HG03095 (cell line): ENCODE results near the gene CDY1B.
"Not testable (repeated sequence)": the region's sequence is repeated elsewhere in the genome, so short reads cannot be mapped to it uniquely, and the experiment has no call there.

Experiments
- ATAC-seq: cut with Tn5 transposase; IDR thresholded peaks from one replicate; pipeline ENCODE4 v1.9.1; 2021; ENCODE audit warnings: moderate library complexity; ENCODE audit not compliant: unreplicated experiment

Gene CDY1B

GRCh38 chrY:24047919-24048318, at the start of gene CDY1B:
CDY1B (minus strand) TSS chrY:24048019; CDS start chrY:24047688, 331 bp downstream.
- ATAC-seq: not testable (repeated sequence)

DNA sequence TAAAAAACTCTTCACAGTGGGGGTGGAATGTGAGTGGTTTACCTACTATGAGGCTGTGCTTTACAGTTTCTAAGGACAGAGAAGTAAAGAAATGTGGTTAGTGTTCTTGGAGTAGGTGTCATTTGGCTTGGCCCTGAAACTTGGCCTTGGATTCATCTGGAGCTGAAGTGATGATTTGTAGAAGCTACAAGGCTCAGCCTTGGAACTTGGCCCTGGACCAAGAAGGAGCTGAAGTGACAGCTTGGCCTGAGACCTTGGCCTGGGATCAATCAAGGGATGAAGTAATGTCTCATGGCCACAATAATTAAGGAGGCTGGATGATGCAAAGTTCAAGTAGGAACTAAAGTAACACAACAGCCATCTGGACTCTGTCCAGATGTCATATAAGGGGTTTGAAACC, 1.7 kb upstream of the CDY1B start:
- not testable (repeated sequence) for ATAC-seq

DNA sequence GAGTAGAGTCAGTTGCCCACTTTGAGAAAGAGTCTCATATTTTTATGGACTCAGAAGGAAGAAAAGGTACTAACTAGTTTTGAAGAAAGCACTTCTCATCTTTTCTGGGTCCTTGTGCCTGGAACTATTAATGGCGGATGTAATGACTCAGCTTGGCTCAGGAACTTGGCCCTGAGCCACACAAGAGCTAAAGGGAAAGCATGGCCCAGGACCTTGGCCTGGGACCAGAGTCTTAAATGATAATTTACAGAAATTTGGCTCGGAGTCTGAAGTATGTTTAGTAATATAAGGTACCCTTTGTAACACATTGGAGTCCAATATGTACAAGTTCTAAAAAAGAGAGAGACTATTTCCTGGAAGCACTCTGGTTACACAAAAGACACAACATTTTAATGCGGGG, 4.6 kb downstream of the CDY1B start:
- not testable (repeated sequence) for ATAC-seq

DNA sequence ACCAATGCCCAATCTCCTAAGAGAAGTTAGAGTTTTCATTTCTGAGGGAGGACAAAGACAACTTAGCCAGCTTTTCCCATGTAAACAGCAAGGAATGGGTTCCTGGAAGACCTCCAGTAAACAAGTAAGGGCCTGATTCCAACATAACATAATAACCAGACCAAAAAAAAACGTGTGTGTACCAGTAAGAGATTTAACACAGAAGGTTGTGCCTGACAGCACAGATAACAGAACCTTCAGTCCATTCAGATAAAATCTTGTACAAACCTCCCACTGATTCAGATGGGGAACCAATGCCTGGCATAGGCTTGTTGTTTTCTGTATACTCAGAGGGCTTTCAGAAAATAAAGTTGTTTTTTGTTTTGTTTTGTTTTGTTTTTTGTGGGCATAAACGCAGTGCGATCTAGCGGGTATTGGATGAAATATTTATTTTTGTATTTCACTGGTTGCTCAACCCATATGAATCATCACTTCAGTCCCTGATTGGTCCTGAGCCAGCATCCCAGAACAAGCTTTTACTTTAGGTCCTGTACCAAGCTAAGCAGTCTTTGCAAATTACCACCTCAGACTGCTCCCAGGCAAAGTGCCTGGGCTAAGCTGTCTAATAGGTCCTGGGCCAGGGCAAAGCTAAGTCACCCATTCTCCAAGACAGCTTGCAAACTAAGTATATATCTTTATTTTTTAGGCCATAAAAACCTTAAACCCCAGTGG, 8.7 kb downstream of the CDY1B start:
- not testable (repeated sequence) for ATAC-seq

DNA sequence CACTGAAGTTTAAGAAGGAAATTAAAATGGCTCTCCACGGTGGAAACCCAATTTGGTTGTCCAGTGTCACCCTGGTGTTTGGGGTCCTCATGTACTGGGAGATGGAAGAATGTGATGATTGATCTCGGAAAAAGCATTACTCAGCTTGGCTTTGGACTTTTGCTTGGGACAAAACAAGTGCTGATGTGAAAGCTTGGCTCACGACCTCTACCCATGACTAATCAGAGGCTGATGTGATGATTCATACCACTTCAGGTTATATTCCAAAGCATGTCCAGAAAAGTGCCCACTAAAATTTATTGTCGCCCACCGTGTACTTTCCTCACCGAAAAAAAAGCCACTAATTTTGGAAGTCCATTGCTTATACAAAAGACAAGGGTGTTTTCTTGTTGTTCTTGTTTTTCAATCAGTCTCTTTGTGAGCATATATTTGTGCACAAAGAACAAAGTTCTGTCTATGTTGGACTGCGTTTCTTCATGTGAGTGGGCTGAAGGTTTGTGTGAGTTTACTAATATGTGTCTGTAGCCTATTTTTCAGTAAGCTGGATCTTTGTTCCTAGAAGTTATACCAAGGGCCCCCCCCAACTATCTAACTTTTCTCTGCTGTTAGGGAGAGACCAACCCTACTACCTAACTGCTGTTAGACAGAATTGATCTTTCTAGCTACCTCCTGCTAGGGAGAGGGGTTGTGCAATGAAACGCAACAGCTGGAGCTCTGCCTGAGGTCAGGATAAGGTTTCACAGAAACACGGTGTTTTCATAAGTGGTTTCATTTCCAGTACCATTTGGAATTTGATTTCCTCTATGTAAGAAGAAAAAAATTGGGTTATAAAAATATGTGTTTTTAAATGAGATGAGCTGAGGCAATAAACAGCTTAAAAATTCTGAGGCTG, 21.4 kb downstream of the CDY1B start:
- not testable (repeated sequence) for ATAC-seq
